AG04450 (cell line): ENCODE measurements around the gene PPP2R2B. TPM values are rescaled to one million over a fixed set of nuclear protein-coding genes. Genes with fewer than 3 reads are reported as not detected.

Source experiments
- CTCF ChIA-PET: fragments of 300-600, 350-600 bp; formaldehyde crosslinking; extraction: SDS; loops from one replicate; lab custom pipeline; 2022; ENCODE audit warnings: antibody characterized with exemption, inconsistent platforms; lab: Charles Lee
- POLR2A ChIA-PET: fragments of 350-600 bp; formaldehyde crosslinking; extraction: SDS; loops from one replicate; lab custom pipeline; 2021; ENCODE audit warnings: antibody characterized with exemption, inconsistent platforms; lab: Yijun Ruan, JAX
- DNase-seq: peaks from one replicate; pipeline ENCODE4 v3.0.0-alpha.2; 2011; ENCODE audit warnings: low read depth, low spot score
- H3K27ac ChIP-seq: one replicate; pipeline ENCODE4 v1.5.1; 2012; ENCODE audit warnings: low read depth, low read length, control low read depth
- H3K27me3 ChIP-seq: one replicate; pipeline ENCODE4 v1.6.0; 2012; ENCODE audit warnings: low read length; ENCODE audit not compliant: control insufficient read depth, insufficient read depth
- H3K4me3 ChIP-seq: 2 replicates; pipeline ENCODE4 v1.5.1; 2011; ENCODE audit warnings: mild to moderate bottlenecking, low read depth, low read length, control low read depth
- H3K9me3 ChIP-seq: 2 replicates; pipeline ENCODE4 v1.5.1; 2012; ENCODE audit warnings: low read length; ENCODE audit not compliant: control insufficient read depth, insufficient read depth
- CTCF ChIP-seq: IDR thresholded peaks from 2 replicates; pipeline ENCODE4 v1.5.1; 2011; ENCODE audit warnings: low read depth, low read length, control low read depth, inconsistent platforms
- polyA plus RNA-seq: library from polyadenylated mRNA; depleted of rRNA; stranded (reverse); fragments of >200 nt; gene quantifications from 2 replicates; pipeline ENCODE4 v1.2.3, GENCODE V29; 2011

Gene PPP2R2B
- polyA plus RNA-seq, 1 experiment, result not detected

GRCh38 chr5:146877783-146878475, 628 bp downstream of the PPP2R2B start:
- Histone ChIP-seq H3K27me3 (peaks cover 20% of the 10 kb centered on the region), H3K4me3 (peak overlapping the region; percentile 40; the same call in 1 of the 2 replicates), H3K27ac (no peak overlapping the region), H3K9me3 (no peaks in the 10 kb centered on the region; the same call in 1 of the 2 replicates)
- CTCF ChIA-PET, result no interaction called here
- POLR2A ChIA-PET, result no interaction called here
- DNase-seq, result no peak
- no peak for TF ChIP-seq CTCF

GRCh38 chr5:146877178-146877681, 1.3 kb downstream of the PPP2R2B start:
- CTCF ChIA-PET, result no interaction called here

DNA sequence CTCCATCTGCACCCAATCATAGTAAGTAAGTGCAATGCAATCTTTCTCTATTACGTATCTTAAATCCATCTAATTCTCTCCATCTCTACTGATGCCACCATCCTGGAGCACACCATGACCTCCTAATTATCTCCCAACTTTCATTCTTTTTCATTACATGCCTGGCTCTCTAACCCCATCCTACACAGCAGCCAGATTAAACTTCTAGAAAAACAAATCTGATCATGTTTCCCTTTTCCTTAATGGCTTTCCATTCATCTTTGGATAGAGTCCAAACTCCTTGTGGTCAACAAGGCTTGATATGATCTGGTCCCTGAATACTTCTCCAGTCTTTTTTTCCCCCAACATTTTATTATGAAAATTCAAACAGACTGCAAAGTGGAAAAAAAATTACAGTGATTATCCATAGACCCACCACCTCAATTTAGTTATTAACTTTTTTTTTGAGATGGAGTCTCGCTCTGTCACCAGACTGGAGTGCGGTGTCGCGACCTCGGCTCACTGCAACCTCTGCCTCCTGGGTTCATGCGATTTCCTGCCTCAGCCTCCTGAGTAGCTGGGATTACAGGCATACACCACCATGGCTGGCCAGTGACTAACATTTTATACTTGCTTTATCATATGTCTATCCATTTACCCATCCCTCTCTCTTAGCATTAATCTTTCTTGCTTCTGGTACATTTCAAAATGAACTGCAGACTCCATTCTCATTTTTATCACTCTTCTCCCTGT, 5.2 kb downstream of the PPP2R2B start:
- no peak overlapping the region for H3K27ac ChIP-seq
- H3K9me3 ChIP-seq, result no peaks in the 10 kb centered on the region; the same call in none of the 2 replicates
- ChIA-PET POLR2A (no interaction called here), CTCF (no interaction called here)
- H3K4me3 ChIP-seq, result no peak overlapping the region
- peaks cover 8% of the 10 kb centered on the region for H3K27me3 ChIP-seq
- no peak for DNase-seq
- TF ChIP-seq CTCF, result no peak

More at GRCh38 chr5:146877178-146877681, 1.3 kb downstream of the PPP2R2B start:
- no peak for TF ChIP-seq CTCF
- no peak overlapping the region for H3K27ac ChIP-seq
- peaks cover 20% of the 10 kb centered on the region for H3K27me3 ChIP-seq
- no peak for DNase-seq
- no peak overlapping the region for H3K4me3 ChIP-seq
- POLR2A ChIA-PET, result no interaction called here
- H3K9me3 ChIP-seq, result no peaks in the 10 kb centered on the region; the same call in 1 of the 2 replicates

DNA sequence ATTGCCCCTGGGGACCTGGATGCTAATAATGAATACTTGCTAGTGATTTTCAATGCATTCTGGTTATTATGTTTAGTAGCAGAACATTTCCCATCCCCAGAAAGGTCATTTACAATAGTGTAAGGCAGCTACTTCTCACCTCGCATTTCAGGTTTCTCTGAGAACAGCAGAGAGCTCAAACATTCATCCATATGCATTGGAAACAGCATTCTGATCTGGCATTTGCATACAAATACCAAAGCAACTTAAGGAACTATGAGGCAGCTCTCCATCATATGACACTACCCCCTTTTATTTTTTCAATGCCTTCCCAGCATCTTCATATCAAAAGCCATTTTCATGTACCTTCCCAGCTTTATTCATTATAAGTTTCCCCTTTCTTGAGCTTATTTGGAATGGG, 6.4 kb downstream of the PPP2R2B start:
- no peak overlapping the region for H3K27ac ChIP-seq
- H3K9me3 ChIP-seq, result no peaks in the 10 kb centered on the region; the same call in none of the 2 replicates
- TF ChIP-seq CTCF, result no peak
- ChIA-PET CTCF (no interaction called here), POLR2A (no interaction called here)
- DNase-seq, result no peak
- H3K27me3 ChIP-seq, result peaks cover 3% of the 10 kb centered on the region
- H3K4me3 ChIP-seq, result no peak overlapping the region
